Gastroesophageal sphincter (tissue), 3 donors: Measurements from ENCODE around the gene RXRA.

Experiments
- CTCF ChIP-seq, 4 experiments: fragments of 200-600 bp in 2 of 4; fragments of 450-650 bp in 2 of 4; sonication (generic) in 1 of 4; IDR thresholded peaks; one replicate each; pipeline ENCODE4 v1.5.1; 2017 to 2019; ENCODE audit warnings: antibody characterized with exemption in 4 of 4, mild to moderate bottlenecking in 2 of 4, moderate library complexity in 2 of 4
- EP300 ChIP-seq: sonication (generic); formaldehyde crosslinking; IDR thresholded peaks from one replicate; pipeline ENCODE4 v1.6.1; 2017; ENCODE audit warnings: antibody characterized with exemption, mild to moderate bottlenecking
- POLR2A ChIP-seq, 2 donors: fragments of 450-650 bp; IDR thresholded peaks; one replicate each; pipeline ENCODE4 v1.6.1; 2017; ENCODE audit warnings: antibody characterized with exemption in 2 of 2, mild to moderate bottlenecking in 2 of 2, moderate library complexity in 1 of 2
- POLR2AphosphoS5 ChIP-seq: sonication (generic); formaldehyde crosslinking; IDR thresholded peaks from one replicate; pipeline ENCODE4 v1.6.1; 2017; ENCODE audit warnings: antibody characterized with exemption

GRCh38 chr9:134331186-134332025, 5.2 kb downstream of the RXRA start:
- no peak for TF ChIP-seq CTCF (IDR thresholded peaks at IDR 0.05)
- no peak for TF ChIP-seq EP300
- TF ChIP-seq POLR2AphosphoS5, result no peak
- TF ChIP-seq POLR2A (IDR thresholded peaks at IDR 0.05), result no peak
